GM12872 (cell line): ENCODE results near the gene DNMT3A.

ENCODE experiments used
- TF ChIP-seq, protein P1 (sequence below): IDR thresholded peaks from 3 replicates; pipeline ENCODE4 v1.5.1; 2011; ENCODE audit warnings: low read depth, mild to moderate bottlenecking, low read length, moderate library complexity; ENCODE audit not compliant: insufficient read depth

The DNMT3A gene

DNA sequence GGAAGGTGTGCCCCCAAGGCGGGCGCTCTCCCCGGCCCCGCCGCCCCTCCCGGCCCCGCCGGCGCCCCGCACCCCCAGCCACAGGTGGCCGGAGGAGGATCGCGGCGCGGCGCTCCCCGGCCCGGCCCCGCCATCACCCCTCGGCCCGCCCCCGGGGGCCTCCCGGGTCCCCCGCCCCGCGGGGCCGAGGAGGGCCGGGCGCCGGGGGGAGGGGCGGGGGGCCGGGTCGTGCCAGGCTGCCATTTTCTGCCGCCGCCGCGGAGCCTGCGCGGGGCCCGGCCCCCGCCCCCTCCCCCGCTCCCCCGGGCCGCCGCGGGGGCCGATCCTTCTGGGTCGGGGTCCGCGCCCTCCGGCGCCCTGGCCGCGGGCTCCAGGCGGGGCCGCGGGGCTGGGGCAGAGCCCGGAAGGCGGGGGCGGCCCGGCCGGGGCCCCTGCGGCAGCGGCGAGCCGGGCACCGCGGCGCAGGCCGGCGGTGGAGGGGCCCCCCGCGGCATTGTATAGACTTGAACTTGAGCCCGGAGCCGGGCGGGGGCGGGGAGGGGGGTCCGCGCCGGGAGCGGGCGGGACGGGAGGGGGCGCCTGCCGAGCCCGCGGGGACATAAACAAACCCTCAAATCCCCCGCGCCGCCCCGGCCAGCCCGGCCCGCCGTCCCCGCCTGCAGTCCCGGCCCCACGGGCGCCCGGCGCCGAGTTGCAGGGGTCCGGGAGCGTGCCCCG lies 556 bp downstream of the DNMT3A start:
- TF ChIP-seq, protein P1, sequence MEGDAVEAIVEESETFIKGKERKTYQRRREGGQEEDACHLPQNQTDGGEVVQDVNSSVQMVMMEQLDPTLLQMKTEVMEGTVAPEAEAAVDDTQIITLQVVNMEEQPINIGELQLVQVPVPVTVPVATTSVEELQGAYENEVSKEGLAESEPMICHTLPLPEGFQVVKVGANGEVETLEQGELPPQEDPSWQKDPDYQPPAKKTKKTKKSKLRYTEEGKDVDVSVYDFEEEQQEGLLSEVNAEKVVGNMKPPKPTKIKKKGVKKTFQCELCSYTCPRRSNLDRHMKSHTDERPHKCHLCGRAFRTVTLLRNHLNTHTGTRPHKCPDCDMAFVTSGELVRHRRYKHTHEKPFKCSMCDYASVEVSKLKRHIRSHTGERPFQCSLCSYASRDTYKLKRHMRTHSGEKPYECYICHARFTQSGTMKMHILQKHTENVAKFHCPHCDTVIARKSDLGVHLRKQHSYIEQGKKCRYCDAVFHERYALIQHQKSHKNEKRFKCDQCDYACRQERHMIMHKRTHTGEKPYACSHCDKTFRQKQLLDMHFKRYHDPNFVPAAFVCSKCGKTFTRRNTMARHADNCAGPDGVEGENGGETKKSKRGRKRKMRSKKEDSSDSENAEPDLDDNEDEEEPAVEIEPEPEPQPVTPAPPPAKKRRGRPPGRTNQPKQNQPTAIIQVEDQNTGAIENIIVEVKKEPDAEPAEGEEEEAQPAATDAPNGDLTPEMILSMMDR: no peak

DNA sequence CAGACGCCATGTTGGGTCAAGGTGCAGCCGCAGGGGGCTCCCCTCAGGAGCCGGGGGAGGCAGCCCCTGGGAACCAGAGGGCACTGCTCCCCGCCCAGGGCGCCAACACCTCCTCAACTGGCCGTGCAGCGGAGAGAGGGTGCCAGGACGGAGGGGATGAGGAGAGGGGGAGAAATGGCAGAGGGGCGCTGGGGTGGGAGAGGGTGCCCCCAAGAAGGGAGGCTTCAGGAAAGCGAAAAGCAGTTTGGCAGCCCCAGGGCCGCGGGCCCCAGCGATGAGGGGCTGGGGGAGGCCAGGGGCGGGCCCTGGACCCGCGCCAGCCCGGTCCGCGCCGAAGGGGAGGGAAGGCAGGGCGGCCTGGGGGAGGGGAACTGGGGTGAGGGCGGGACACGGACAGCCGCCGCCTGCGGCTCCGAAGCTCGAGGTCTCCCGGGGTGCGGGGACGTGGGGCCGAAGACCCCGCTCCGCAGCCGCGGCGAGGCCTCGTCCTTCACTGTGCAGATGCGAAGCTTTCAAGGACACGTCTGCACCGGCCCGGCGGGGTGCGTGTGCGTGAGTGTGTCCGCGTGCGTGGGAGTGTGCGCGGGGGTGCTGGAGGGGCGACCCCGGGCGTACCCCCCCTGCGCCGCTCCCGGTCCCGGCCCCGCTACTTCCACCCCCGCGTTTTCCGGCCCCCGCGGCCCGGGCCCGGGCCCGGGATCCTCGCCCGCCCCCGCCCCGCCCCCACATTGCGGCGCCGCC lies 1.4 kb downstream of the DNMT3A start:
- TF ChIP-seq, protein P1: no peak

DNA sequence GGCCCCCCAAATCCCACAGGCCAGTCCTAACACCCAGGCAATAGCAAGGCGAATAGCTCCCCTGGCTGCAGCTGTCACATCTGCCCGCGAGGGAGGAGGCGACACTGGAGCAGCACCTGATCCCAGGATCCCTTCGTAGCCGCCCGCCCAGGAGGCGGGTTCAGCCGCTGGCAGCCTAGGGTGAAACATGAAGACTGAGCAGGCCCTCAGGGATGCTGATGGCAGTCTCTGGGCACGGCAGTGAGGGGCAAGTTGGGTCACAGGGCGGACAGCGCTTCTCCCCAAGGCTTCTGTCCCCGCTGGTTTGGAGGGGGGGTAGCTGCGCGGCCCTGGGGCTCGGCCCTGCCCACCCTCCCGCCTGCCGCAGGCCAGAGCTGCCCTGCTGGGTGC lies 1.9 kb downstream of the DNMT3A start:
- TF ChIP-seq, protein P1: no peak

DNA sequence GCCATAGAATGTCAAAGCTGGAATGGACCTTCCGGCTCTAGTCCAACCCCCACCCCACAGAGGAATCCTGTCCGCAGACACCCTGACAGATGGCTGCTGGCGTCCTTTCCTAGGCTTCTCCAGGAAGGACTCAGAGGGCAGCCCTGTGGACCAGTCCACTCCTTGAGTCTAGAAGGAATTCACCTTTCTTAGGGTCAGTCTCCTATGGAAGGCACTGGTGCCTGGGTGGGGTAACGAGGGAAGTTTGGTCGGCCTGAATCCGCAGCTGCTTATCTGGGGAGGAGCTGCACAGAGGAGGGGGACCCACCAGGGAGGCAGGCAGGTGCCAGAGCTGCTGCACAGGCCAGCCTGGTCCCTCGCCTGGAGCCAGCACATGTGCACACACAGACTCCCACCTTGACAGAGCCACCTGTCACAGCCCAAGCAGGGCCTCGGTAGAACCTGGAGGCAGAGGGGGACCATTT lies 2.5 kb downstream of the DNMT3A start:
- TF ChIP-seq, protein P1: no peak

DNA sequence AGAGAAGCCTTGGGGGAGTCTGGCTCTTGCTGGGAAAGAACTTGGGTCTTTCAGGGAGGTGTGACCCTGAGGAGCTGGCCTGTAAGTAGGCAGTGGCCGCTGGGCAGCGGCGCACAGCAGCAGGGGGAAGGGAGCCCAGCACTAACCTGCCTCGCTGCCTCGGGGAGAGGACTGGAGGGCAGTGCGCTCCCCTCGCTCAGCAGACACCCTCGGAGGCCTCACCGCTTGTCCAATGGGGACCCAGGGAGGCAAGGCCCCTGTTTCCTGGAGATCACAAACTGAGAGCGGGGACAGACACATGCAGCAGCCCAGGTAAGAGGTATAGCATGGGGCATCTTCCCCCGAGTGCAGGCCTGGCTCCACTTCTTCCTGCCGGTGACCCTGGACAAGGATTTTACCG lies 3.3 kb downstream of the DNMT3A start:
- TF ChIP-seq, protein P1: no peak

DNA sequence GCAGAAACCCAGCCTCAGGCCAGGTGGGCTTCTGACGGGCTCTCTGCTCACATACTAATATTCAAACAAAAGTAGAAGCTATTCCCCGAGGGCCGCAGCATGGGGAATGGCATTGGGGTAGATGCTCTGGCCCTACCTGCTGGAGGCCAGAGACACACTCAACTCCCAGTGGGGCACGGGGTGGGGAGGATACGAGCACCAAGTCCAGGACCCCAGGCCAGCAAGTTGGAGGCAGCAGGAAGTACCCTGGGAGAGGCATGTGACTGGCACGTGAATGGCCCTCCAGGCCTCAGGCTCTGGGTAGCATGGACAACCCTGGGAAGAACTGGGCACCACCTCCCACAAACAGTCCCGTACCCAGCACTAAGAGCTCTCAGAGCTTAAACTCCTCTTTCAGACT lies 3.8 kb downstream of the DNMT3A start:
- TF ChIP-seq, protein P1: no peak

DNA sequence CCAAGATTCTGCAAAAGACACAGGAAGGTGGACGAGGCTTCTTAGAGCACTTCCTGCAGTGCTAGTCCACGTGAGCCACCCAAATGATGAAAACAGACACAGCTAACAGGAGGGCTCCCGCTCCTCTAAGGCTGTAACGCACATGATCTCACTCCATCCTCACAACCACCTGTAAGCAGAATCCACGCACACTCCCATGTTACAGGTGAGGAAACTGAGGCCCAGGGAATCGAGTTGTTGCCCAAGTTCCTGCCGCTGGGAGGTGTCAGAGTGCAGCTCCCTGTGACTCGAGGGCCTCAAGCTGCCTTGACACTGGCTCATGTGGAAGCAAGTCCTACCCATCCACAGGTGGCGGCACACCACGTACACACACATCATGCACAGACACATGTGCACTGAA lies 4.4 kb downstream of the DNMT3A start:
- TF ChIP-seq, protein P1: no peak
